Osteoblast (primary cell): Measurements from ENCODE around the gene GCNT4. TPM values are rescaled to one million over a fixed set of nuclear protein-coding genes. Genes with fewer than 3 reads are reported as not detected.

Experiments used
- DNase-seq: peaks from one replicate; pipeline ENCODE4 v3.0.0; 2011; ENCODE audit warnings: low spot score, mixed read lengths; ENCODE audit not compliant: insufficient read length; ENCODE audit errors: missing footprints
- H2AFZ ChIP-seq: 2 replicates; pipeline ENCODE4 v1.6.0; 2011; ENCODE audit warnings: mild to moderate bottlenecking, low read length
- H3K27ac ChIP-seq: 2 replicates; pipeline ENCODE4 v1.5.1; 2011; ENCODE audit warnings: mild to moderate bottlenecking, low read depth, low read length, moderate library complexity
- H3K27me3 ChIP-seq: 2 replicates; pipeline ENCODE4 v1.6.0; 2012; ENCODE audit warnings: mild to moderate bottlenecking, control low read depth, inconsistent platforms, low read length, moderate library complexity; ENCODE audit not compliant: insufficient read depth
- H3K36me3 ChIP-seq: 2 replicates; pipeline ENCODE4 v1.5.1; 2011; ENCODE audit warnings: mild to moderate bottlenecking, low read length, control low read depth, moderate library complexity; ENCODE audit not compliant: insufficient read depth
- H3K4me1 ChIP-seq: 2 replicates; pipeline ENCODE4 v1.5.1; 2011; ENCODE audit warnings: mild to moderate bottlenecking, low read length, control low read depth, moderate library complexity; ENCODE audit not compliant: insufficient read depth
- H3K4me2 ChIP-seq: 2 replicates; pipeline ENCODE4 v1.6.0; 2011; ENCODE audit warnings: mild to moderate bottlenecking, low read length; ENCODE audit not compliant: insufficient read depth
- H3K4me3 ChIP-seq: fragments of 200-600 bp; sonication (generic); 3 replicates; pipeline ENCODE4 v1.5.1; 2012; ENCODE audit warnings: mild to moderate bottlenecking, low read length, inconsistent platforms; ENCODE audit not compliant: insufficient read depth
- H3K79me2 ChIP-seq: 2 replicates; pipeline ENCODE4 v1.6.0; 2012; ENCODE audit warnings: mild to moderate bottlenecking, low read length, control low read depth, inconsistent platforms; ENCODE audit not compliant: insufficient read depth
- H3K9me3 ChIP-seq: 2 replicates; pipeline ENCODE4 v1.5.1; 2011; ENCODE audit warnings: low read depth, low read length, control low read depth
- H4K20me1 ChIP-seq: 2 replicates; pipeline ENCODE4 v1.6.0; 2012; ENCODE audit warnings: mild to moderate bottlenecking, low read length, control low read depth; ENCODE audit not compliant: insufficient read depth
- total RNA-seq: library from RNA; depleted of rRNA; stranded (reverse); fragments of >200 nt; gene quantifications from 2 replicates; pipeline ENCODE4 v1.2.3, GENCODE V29; 2012
- TF ChIP-seq, protein P1 (sequence below): IDR thresholded peaks from 2 replicates; pipeline ENCODE4 v1.5.1; 2011; ENCODE audit warnings: mild to moderate bottlenecking, low read depth, low read length, moderate library complexity; ENCODE audit errors: extremely low read depth

The GCNT4 gene
- total RNA-seq, 1 donor: 2.5 TPM

DNA sequence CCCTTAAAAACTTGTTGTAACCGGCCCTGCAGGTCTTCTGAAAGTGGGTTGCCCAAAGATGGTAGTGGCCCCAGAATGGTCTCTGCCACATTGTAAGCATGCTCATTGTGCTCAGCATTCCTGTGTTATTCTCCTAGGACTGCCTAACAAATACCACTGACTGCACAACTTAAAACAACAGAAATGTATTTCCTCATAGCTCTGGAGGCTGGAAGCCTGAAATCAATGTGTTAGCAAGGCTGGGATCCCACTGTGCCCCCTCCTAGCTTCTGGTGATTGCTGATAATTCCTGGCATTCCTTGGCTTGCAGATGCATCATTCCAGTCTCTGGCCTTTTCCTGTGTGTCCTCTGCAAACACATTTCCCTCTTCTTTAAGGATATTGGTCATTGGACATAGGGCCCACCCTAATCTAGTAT is 3.4 kb upstream of the GCNT4 start:
- H2AFZ ChIP-seq: no peak overlapping the region

DNA sequence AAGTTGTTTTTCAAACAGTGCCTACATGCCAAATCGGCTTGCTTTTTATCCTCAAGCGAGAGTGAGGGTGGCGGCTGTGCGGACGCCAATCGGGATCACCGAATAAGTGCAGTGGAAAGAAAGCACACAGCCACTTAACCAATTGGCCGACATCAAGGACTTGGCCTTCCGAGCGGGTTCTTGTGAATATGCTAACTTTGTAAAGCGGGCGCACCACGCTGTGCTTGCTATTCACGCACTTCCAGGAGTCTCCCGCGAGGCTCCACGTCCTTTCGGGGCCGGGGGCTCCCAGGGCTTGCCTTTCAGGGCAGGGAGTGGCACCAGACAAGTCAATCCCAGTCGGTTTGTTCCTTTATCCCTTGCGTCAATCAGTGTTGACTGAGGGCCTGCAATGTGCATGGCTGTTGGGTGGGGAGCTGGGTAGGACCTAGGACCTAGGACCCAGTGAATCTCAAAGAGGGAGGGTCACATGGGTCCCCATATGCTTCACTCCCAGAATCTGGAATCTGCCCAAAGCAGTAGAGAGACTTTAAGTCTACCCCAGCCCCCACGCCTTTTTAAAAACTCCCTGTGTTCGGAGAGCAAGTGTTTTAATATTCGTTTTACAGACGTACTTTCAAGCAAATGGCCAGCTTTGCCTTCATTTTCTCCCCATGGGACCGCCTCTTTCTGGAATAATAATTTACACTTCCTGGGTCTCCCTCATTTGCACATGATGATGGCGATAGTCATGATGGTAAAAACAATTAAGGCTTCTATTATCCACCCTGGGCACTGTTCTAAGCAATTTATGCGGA is 2.0 kb upstream of the GCNT4 start:
- peak; percentile 66 for DNase-seq
- H3K79me2 ChIP-seq: no peaks in the 10 kb centered on the region
- peaks cover 11% of the 10 kb centered on the region for H3K4me1 ChIP-seq
- TF ChIP-seq, protein P1, sequence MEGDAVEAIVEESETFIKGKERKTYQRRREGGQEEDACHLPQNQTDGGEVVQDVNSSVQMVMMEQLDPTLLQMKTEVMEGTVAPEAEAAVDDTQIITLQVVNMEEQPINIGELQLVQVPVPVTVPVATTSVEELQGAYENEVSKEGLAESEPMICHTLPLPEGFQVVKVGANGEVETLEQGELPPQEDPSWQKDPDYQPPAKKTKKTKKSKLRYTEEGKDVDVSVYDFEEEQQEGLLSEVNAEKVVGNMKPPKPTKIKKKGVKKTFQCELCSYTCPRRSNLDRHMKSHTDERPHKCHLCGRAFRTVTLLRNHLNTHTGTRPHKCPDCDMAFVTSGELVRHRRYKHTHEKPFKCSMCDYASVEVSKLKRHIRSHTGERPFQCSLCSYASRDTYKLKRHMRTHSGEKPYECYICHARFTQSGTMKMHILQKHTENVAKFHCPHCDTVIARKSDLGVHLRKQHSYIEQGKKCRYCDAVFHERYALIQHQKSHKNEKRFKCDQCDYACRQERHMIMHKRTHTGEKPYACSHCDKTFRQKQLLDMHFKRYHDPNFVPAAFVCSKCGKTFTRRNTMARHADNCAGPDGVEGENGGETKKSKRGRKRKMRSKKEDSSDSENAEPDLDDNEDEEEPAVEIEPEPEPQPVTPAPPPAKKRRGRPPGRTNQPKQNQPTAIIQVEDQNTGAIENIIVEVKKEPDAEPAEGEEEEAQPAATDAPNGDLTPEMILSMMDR: no peak
- peak overlapping the region; percentile 95 for H3K4me2 ChIP-seq
- H3K9me3 ChIP-seq: no peaks in the 10 kb centered on the region
- peak overlapping the region; percentile 98 for H2AFZ ChIP-seq
- H3K36me3 ChIP-seq: no peaks in the 10 kb centered on the region
- H3K27me3 ChIP-seq: no peaks in the 10 kb centered on the region
- H3K4me3 ChIP-seq: peak overlapping the region; percentile 77
- no peaks in the 10 kb centered on the region for H4K20me1 ChIP-seq
- peak overlapping the region; percentile 43 for H3K27ac ChIP-seq

More for the DNA sequence above, 3.4 kb upstream of the GCNT4 start:
- Histone ChIP-seq H4K20me1 (no peaks in the 10 kb centered on the region), H3K4me3 (no peak overlapping the region), H3K9me3 (no peaks in the 10 kb centered on the region), H3K36me3 (no peaks in the 10 kb centered on the region), H3K27me3 (no peaks in the 10 kb centered on the region), H3K4me1 (peaks cover 11% of the 10 kb centered on the region), H3K79me2 (no peaks in the 10 kb centered on the region), H3K27ac (no peak overlapping the region), H3K4me2 (no peak overlapping the region)
- DNase-seq: no peak
- TF ChIP-seq, protein P1: no peak

DNA sequence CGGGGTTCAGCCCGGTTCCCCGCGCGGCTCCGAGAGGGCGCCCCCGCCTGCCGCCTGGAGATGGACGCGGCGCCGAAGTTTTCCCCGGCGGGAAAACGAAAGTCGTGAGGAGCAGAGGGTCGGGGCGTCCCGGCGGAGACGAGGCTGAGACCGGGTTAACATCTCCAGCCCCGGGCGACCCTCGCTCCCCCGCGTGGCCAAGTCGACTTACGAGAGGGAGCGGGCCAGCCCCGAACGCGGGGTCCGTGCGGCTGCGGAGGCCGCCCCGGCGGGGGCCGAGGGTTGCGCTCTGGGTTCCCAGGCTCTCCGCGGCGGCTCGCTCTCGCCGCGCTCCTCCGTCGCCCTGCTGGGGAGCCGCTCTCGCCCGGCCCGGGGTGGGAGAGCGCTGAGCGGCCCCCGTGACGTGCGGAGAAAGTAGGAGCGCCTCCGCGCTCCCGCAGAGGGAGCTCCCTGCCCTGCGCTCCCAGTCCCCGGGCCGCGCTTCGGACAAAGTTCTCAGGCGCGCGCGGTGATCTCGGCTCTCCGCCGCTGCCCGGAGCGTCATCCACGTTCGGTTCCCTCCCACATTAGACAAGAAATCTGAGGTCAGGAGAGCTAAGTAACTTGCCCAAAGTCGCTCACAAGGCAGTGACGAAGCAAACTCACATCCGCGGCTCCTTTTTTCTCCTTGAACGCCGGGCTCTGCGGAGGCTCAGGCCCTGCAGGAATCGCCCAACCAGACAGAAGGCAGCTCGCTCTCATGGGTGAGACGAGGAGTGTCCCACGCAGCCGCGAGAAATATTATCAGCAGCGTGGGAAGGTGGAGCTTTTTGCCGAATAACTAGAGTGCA is 1.2 kb upstream of the GCNT4 start:
- H2AFZ ChIP-seq: peak overlapping the region; percentile 98
- no peaks in the 10 kb centered on the region for H4K20me1 ChIP-seq
- H3K79me2 ChIP-seq: no peaks in the 10 kb centered on the region
- H3K9me3 ChIP-seq: no peaks in the 10 kb centered on the region
- TF ChIP-seq, protein P1: no peak
- H3K27me3 ChIP-seq: no peaks in the 10 kb centered on the region
- H3K4me2 ChIP-seq: peak overlapping the region; percentile 95
- peak overlapping the region; percentile 77 for H3K4me3 ChIP-seq
- H3K27ac ChIP-seq: peak overlapping the region; percentile 43
- peak; percentile 84 for DNase-seq
- H3K4me1 ChIP-seq: peaks cover 15% of the 10 kb centered on the region
- no peaks in the 10 kb centered on the region for H3K36me3 ChIP-seq

DNA sequence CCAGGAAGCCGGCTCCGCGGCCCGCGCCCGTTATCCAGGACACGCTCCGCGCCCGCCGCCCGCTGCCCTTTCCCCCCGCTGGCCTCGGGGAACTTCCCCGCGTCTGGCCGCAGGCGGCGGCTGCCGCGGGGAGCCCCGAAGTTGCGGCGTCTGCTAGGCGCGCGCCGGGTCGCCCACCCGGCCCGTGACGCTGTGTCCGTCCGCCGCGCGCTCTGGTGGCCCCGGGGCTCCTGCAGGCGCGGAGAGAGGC is 621 bp upstream of the GCNT4 start:
- DNase-seq: no peak
- Histone ChIP-seq H4K20me1 (no peaks in the 10 kb centered on the region), H3K79me2 (no peaks in the 10 kb centered on the region), H3K36me3 (no peaks in the 10 kb centered on the region), H3K27ac (no peak overlapping the region), H3K27me3 (no peaks in the 10 kb centered on the region), H3K9me3 (no peaks in the 10 kb centered on the region), H3K4me1 (peaks cover 20% of the 10 kb centered on the region), H2AFZ (peak overlapping the region; percentile 98), H3K4me2 (peak overlapping the region; percentile 95), H3K4me3 (peak overlapping the region; percentile 77)
- TF ChIP-seq, protein P1: no peak
